Fibroblast of upper back skin (primary cell): ENCODE data around the gene STK11IP.
A peak's percentile ranks its signal among the peaks of the same experiment; 100 is the strongest.

ENCODE experiments used
- DNase-seq: peaks from one replicate; pipeline ENCODE4 v3.0.0-alpha.2; 2013

STK11IP gene

GRCh38 chr2:219622472-219622871 lies 24.8 kb downstream of the STK11IP start:
- no peak for DNase-seq

- DNase-seq, result no peak
These were observed 26.9 kb downstream of the STK11IP start for GRCh38 chr2:219624565-219624964.

GRCh38 chr2:219625179-219625578 lies 27.5 kb downstream of the STK11IP start:
- DNase-seq, result no peak

- DNase-seq, result no peak
These were observed 28.9 kb downstream of the STK11IP start for GRCh38 chr2:219626540-219626939.

- DNase-seq, result peak; percentile 36
These were observed 29.7 kb downstream of the STK11IP start, which contains the start of gene SLC4A3 for GRCh38 chr2:219627103-219628100. Gene SLC4A3 (plus strand): TSS chr2:219627630. CDS start chr2:219627993, 363 bp downstream.

GRCh38 chr2:219628235-219628985 lies 30.8 kb downstream of the STK11IP start:
- DNase-seq, result no peak

DNA sequence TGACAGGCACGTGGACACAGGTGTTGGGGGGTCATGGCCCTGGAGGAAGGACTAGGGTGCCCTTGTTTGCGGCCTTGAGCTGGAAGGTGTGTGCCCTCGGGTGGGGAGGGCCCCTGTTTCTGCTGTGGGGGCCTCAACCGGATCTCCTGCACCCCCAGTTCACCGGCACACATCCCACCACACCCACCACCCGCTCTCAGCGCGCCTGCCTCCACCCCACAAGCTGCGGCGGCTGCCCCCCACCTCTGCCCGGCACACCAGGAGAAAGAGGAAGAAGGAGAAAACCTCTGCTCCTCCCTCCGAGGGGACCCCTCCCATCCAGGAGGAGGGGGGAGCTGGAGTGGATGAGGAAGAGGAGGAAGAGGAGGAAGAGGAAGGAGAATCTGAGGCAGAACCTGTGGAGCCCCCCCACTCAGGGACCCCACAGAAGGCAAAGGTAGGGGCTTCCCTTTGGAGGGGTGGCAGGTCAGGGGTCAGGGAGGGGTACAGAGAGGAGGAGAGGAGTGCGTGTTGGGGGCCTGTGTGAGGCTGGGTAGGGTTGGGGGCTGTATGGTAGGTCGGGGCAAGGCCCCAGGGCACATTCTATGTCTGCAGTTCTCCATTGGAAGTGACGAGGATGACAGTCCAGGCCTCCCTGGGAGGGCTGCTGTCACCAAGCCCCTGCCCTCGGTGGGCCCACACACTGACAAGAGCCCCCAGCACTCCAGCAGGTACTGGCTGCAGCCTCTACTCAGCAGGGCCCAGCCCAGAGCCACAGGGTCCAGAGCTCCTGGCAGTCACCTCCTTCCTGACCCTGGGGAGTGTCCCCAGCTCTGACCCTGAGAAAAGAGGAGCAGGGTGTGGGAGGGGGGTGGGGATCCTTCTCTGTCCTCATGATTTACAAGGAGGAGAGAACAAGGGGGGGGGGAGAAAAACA lies 31.6 kb downstream of the STK11IP start:
- DNase-seq, result no peak

GRCh38 chr2:219629976-219630695 lies 32.5 kb downstream of the STK11IP start:
- DNase-seq, result no peak

DNA sequence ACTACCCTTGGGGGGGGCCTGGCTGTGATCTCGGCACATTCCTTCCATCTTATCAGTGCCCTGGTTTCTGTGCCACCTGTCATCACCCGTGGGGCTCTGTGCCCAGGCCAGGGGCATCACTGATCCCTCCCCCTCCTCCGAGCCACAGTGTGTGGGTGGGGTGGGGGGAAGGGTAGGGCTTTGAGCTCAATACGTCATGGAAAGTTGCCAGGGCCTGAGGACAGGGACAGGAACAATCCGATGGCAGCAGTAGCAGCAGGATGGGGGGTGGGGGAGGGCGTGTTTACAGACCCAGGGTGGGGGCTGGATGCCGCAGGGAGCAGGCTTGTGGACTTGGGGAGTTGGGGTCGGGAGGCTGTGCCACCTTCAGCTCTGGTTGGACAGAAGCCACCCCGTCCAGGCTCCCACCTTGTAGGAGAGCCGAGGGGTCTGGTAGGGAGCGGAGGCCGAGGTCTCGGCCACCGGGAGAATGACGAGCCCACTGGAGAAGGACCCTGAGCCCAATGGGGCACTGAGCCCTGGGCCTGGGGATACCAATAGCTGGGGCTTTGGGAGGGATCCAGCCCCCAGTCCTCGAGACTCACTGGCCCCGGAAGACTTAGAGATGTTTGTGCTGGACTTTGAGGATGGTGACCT lies 33.2 kb downstream of the STK11IP start:
- DNase-seq, result no peak

DNA sequence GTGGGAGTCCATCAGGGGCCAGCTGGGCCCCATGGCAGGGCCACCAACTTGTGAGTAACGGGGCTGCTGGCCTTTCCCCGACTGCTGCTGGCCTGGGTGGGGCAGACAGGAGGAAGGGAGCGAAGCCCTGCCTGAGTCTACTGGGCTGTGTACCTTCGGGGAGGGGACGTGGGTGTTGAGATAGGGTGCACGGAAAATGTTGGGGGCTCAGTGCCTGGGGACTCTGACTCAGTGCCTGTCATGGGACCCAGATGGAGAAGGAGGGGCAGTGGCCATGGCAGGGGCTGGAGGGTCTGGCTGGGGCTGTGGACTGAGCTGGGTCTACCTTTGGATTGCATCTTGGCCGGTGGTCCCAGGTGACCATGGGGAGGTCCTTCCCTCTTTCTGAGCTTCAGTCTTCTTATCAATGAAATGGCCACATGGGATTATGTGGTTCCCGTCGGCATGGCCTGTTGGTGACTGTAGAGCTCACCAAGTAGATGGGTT lies 33.8 kb downstream of the STK11IP start:
- no peak for DNase-seq

- no peak for DNase-seq
These were observed 34.5 kb downstream of the STK11IP start for GRCh38 chr2:219631904-219632759.

- DNase-seq, result no peak
These were observed 35.1 kb downstream of the STK11IP start for GRCh38 chr2:219632760-219633105.

DNA sequence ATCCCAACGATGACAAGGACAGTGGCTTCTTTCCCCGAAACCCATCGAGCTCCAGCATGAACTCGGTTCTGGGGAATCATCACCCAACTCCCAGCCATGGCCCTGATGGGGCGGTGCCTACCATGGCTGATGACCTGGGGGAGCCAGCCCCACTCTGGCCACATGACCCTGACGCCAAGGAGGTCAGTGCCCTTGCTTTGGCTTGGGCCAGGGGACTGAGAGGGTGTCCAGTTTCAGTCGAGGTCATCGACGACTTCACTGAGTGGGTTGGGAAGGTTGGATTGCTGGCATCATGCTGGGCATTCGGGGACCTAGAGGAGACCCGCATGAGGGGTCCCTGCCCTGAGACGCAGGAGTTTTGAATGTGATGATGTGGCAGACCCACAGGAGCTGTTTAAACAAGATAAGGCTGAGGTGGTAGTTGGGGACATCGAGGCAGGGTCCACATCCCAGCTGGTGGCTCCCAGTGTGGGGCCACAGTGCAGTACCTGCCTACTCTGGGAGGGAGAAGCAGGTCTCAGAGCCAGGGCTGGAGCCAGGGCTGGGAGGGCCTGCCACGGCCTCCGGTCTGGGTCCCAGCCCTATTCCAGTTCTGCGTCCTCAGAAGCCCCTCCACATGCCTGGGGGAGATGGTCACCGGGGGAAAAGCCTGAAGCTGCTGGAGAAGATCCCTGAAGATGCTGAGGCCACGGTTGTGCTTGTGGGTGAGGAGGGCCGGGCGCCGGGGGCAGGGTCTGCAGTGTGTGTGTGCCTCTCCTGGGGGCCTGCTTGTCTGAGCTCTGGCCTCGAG lies 35.8 kb downstream of the STK11IP start:
- no peak for DNase-seq

GRCh38 chr2:219634171-219634940 lies 36.7 kb downstream of the STK11IP start:
- DNase-seq, result no peak

- no peak for DNase-seq
These were observed 37.5 kb downstream of the STK11IP start for GRCh38 chr2:219634951-219635751.

DNA sequence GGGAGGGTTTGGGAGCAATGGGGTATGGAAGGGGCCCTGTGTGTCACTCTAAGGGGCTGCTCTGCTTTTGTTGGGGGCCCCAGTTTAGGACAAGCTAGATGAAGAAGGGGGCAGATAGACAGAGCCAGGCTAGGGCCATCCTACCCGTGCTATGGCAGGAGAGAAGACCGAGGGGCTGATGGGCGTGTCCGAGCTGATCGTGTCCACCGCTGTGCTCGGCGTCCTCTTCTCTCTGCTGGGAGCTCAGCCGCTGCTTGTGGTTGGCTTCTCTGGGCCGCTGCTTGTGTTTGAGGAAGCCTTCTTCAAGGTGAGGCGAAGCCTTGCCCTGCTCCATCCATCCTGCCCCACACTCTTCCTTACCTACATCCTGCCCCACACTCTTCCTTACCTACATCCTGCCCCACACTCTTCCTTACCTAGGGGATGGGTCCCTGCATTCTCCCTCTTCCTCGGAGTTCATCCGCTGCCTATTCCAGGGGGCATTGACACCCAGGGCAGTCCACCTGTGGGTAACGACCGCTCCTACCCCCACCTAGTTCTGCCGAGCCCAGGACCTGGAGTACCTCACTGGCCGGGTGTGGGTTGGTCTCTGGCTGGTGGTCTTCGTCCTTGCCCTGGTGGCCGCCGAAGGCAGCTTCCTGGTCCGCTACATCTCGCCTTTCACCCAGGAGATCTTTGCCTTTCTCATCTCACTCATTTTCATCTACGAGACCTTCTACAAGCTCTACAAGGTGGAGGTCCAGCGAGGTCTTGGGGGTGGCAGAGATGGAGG lies 38.7 kb downstream of the STK11IP start:
- no peak for DNase-seq
